Endothelial cell of umbilical vein (primary cell): ENCODE data around the gene OLFML2B. TPM values are rescaled to one million over a fixed set of nuclear protein-coding genes. Genes with fewer than 3 reads are reported as not detected.

Experiments
- BruUV-seq: library from RNA; stranded (reverse); fragments of 400-500 nt; replicated peaks from 2 replicates; lab custom pipeline; 2021; lab: Mats Ljungman, UMichigan
- CTCF ChIA-PET: fragments of 300-600, 350-600 bp; sonication (Branson Sonifier 250); formaldehyde crosslinking; loops from one replicate; lab custom pipeline; 2021; ENCODE audit warnings: antibody characterized with exemption, inconsistent platforms; lab: Charles Lee
- POLR2A ChIA-PET: fragments of 300-600, 350-600 bp; sonication (Branson Sonifier 250); formaldehyde crosslinking; loops from one replicate; lab custom pipeline; 2021; ENCODE audit warnings: antibody characterized with exemption, inconsistent platforms; lab: Charles Lee
- DNase-seq: peaks from one replicate; pipeline ENCODE4 v3.0.0-alpha.2; 2011; ENCODE audit warnings: low read depth, low spot score
- FAIRE-seq: peaks from 2 replicates; lab custom pipeline; 2011; peaks lifted over from hg19 to GRCh38; lab: Jason Lieb, UNC
- H2AFZ ChIP-seq: 2 replicates; pipeline ENCODE4 v1.6.0; 2012; ENCODE audit warnings: low read depth, low read length, control low read depth, inconsistent platforms
- H3K27ac ChIP-seq: 2 replicates; pipeline ENCODE4 v1.5.1; 2011; ENCODE audit warnings: low read depth, mild to moderate bottlenecking, control low read depth, low read length, moderate library complexity; ENCODE audit not compliant: insufficient read depth
- H3K27me3 ChIP-seq, 2 experiments: 2 replicates each; pipeline versions ENCODE4 v1.6.0 to v1.6.1; 2011; ENCODE audit warnings: low read length in 2 of 2, mixed read lengths in 1 of 2; ENCODE audit not compliant: control insufficient read depth in 2 of 2, insufficient read depth in 2 of 2
- H3K36me3 ChIP-seq, 2 experiments: 2 replicates in 1 of 2; 3 replicates in 1 of 2; pipeline ENCODE4 v1.5.1; 2011; ENCODE audit warnings: low read length in 2 of 2, mild to moderate bottlenecking in 1 of 2, moderate library complexity in 1 of 2; ENCODE audit not compliant: control insufficient read depth in 2 of 2, insufficient read depth in 2 of 2; ENCODE audit errors: extremely low read depth in 1 of 2
- H3K4me1 ChIP-seq: 3 replicates; pipeline ENCODE4 v1.5.1; 2011; ENCODE audit warnings: mild to moderate bottlenecking, low read length; ENCODE audit not compliant: control insufficient read depth, insufficient read depth; ENCODE audit errors: extremely low read depth
- H3K4me2 ChIP-seq: 2 replicates; pipeline ENCODE4 v1.6.1; 2011; ENCODE audit warnings: low read length, control low read depth, mixed read lengths; ENCODE audit not compliant: insufficient read depth
- H3K4me3 ChIP-seq, 3 experiments: fragments of 200-600 bp in 1 of 3; sonication (generic), shearing (Covaris generic) in 1 of 3; replicated peaks in 1 of 3; 2 replicates each; pipeline ENCODE4 v1.5.1; 2011 to 2016; ENCODE audit warnings: control low read depth in 3 of 3, low read length in 3 of 3, mild to moderate bottlenecking in 2 of 3, inconsistent platforms in 1 of 3, low read depth in 1 of 3, moderate library complexity in 1 of 3; ENCODE audit not compliant: insufficient read depth in 1 of 3
- H3K79me2 ChIP-seq: 2 replicates; pipeline ENCODE4 v1.6.0; 2012; ENCODE audit warnings: low read length, inconsistent platforms; ENCODE audit not compliant: control insufficient read depth, insufficient read depth
- H3K9ac ChIP-seq: replicated peaks from 2 replicates; pipeline ENCODE3; 2011; ENCODE audit warnings: low read length, control low read depth; ENCODE audit not compliant: insufficient read depth; ENCODE audit errors: extremely low read depth
- H3K9me1 ChIP-seq: replicated peaks from 3 replicates; pipeline ENCODE4 v1.6.0; 2011; ENCODE audit warnings: mild to moderate bottlenecking, low read length; ENCODE audit not compliant: control insufficient read depth, insufficient read depth; ENCODE audit errors: extremely low read depth
- H3K9me3 ChIP-seq: replicated peaks from 2 replicates; pipeline ENCODE4 v1.5.1; 2012; ENCODE audit warnings: low read length, inconsistent platforms; ENCODE audit not compliant: control insufficient read depth, insufficient read depth
- H4K20me1 ChIP-seq: replicated peaks from 2 replicates; pipeline ENCODE3; 2011; ENCODE audit warnings: mild to moderate bottlenecking, low read length; ENCODE audit not compliant: control insufficient read depth, insufficient read depth; ENCODE audit errors: extremely low read depth
- CTCF ChIP-seq, 2 donors: IDR thresholded peaks; 1 replicate in 1 of 2; 2 replicates in 1 of 2; pipeline ENCODE4 v1.5.1; 2011; ENCODE audit warnings: low read length in 2 of 2, mild to moderate bottlenecking in 2 of 2, moderate library complexity in 2 of 2, control low read depth in 1 of 2, inconsistent platforms in 1 of 2, low read depth in 1 of 2; ENCODE audit not compliant: insufficient read depth in 1 of 2; ENCODE audit errors: extremely low read depth in 1 of 2
- EZH2 ChIP-seq: IDR thresholded peaks from 2 replicates; pipeline ENCODE4 v1.6.1; 2012; ENCODE audit warnings: borderline replicate concordance, low read depth, mild to moderate bottlenecking, moderate library complexity, low read length, inconsistent platforms; ENCODE audit not compliant: severe bottlenecking
- FOS ChIP-seq: IDR thresholded peaks from 2 replicates; pipeline ENCODE4 v1.6.1; 2011; ENCODE audit warnings: mild to moderate bottlenecking, low read length, moderate library complexity, borderline replicate concordance; ENCODE audit not compliant: insufficient read depth
- GATA2 ChIP-seq: IDR thresholded peaks from 2 replicates; pipeline ENCODE4 v1.7.0; 2011; ENCODE audit warnings: low read depth, mild to moderate bottlenecking, moderate library complexity, mixed read lengths, low read length; ENCODE audit not compliant: insufficient read length, insufficient read depth
- JUN ChIP-seq: IDR thresholded peaks from 2 replicates; pipeline ENCODE4 v1.6.1; 2011; ENCODE audit warnings: borderline replicate concordance, low read depth; ENCODE audit not compliant: insufficient read length, insufficient read depth
- MAX ChIP-seq: IDR thresholded peaks from 2 replicates; pipeline ENCODE4 v1.6.1; 2011; ENCODE audit not compliant: insufficient read depth, insufficient read length
- MYC ChIP-seq: IDR thresholded peaks from one replicate; pipeline ENCODE4 v1.6.1; 2011; ENCODE audit warnings: mild to moderate bottlenecking, low read depth, low read length
- POLR2A ChIP-seq: IDR thresholded peaks from 2 replicates; pipeline ENCODE4 v1.6.1; 2012; ENCODE audit warnings: low read depth, mild to moderate bottlenecking, control low read depth, low read length
- POLR2AphosphoS5 ChIP-seq: IDR thresholded peaks from 2 replicates; pipeline ENCODE4 v1.6.1; 2012; ENCODE audit warnings: low read depth, mild to moderate bottlenecking, control low read depth, low read length, moderate library complexity; ENCODE audit not compliant: insufficient read depth
- dilution Hi-C: fragments of 300-500 bp; cut with MboI; formaldehyde crosslinking; loops from one replicate; pipeline ENCODE4 v1.15.0; 2019; ENCODE audit warnings: low sequenced_read_pairs; ENCODE audit not compliant: extremely low pct_ligation_motif_present
- intact Hi-C: fragments of 100-400 bp; cut with micrococcal nuclease; formaldehyde crosslinking; loops from one replicate; pipeline ENCODE4 v1.10.0; 2022
- polyA plus RNA-seq, 4 experiments: library from polyadenylated mRNA; depleted of rRNA in 3 of 4; stranded (reverse) in 3 of 4; unstranded in 1 of 4; fragments of >200 nt; gene quantifications; 2 replicates each; pipeline versions ENCODE4 v1.2.1 to v1.2.3, GENCODE V29; 2011 to 2012; ENCODE audit warnings: missing spikeins in 1 of 4
- total RNA-seq: library from RNA; stranded (reverse); gene quantifications from 2 replicates; pipeline ENCODE4 v1.2.3, GENCODE V29; 2021

Gene OLFML2B
- total and polyA plus RNA-seq, 2 donors (not counting 3 experiments of a cell fraction or from before 2014, with no cell fraction given), result 0.58 to 0.62 TPM

GRCh38 chr1:162035241-162035640 lies 11.6 kb upstream of the OLFML2B start:
- H3K9me1 ChIP-seq, result no peaks in the 10 kb centered on the region
- no peak overlapping the region for H3K4me3 ChIP-seq
- no peaks in the 10 kb centered on the region for H4K20me1 ChIP-seq
- no peak overlapping the region for H3K4me2 ChIP-seq
- TF ChIP-seq MAX (peak; percentile 60), JUN (no peak), MYC (peak; percentile 12)
- dilution Hi-C loops (no loop called here), intact Hi-C loops (loop anchor here (10.0 kb wide), 1 partner anchor 270 kb away; the partner anchor contains the start of gene ATF6)
- no peaks in the 10 kb centered on the region for H3K36me3 ChIP-seq
- no peaks in the 10 kb centered on the region for H3K9me3 ChIP-seq
- peaks cover 6% of the 10 kb centered on the region for H3K4me1 ChIP-seq
- peaks cover 0 to 13% of the 10 kb centered on the region in 2 experiments for H3K27me3 ChIP-seq
- no peaks in the 10 kb centered on the region for H3K79me2 ChIP-seq
- DNase-seq, result peak; percentile 60
- peak; percentile 65 for FAIRE-seq
- ChIA-PET CTCF (interaction anchor here (1.0 to 9.5 kb wide), 6 partner anchors 12 to 286 kb away, joined by 3 to 754 read pairs (median 8); partner anchors contain the start of genes DUSP12 and OLFML2B), POLR2A (interaction anchor here (0.6 kb wide), 1 partner anchor 264 kb away, joined by 3 read pairs; no protein-coding TSS in a partner anchor)
- H3K9ac ChIP-seq, result no peak overlapping the region
- BruUV-seq, result no TSS peak
- no peak overlapping the region for H2AFZ ChIP-seq
- no peak overlapping the region for H3K27ac ChIP-seq

GRCh38 chr1:162033428-162033827 lies 9.8 kb upstream of the OLFML2B start:
- no peak for TF ChIP-seq MYC
- TF ChIP-seq POLR2AphosphoS5, result no peak
- TF ChIP-seq JUN, result no peak
- TF ChIP-seq FOS, result no peak
- no peak for TF ChIP-seq CTCF (IDR thresholded peaks at IDR 0.05; ENCODE audit: extremely low read depth in 1 of 2, insufficient read depth in 1 of 2, low read depth in 1 of 2, low read length in 2 of 2)
- no peak for TF ChIP-seq POLR2A
- no peak for TF ChIP-seq MAX
- no peak for TF ChIP-seq GATA2
- no peak for TF ChIP-seq EZH2
- dilution Hi-C loops, result no loop called here
- peaks cover 6% of the 10 kb centered on the region for H3K4me1 ChIP-seq
- CTCF ChIA-PET, result interaction anchor here (9.5 kb wide), 1 partner anchor 240 kb away, joined by 754 read pairs; no protein-coding TSS in a partner anchor
- peaks cover 0 to 11% of the 10 kb centered on the region in 2 experiments for H3K27me3 ChIP-seq
- no peak for DNase-seq
- H4K20me1 ChIP-seq, result no peaks in the 10 kb centered on the region
- no TSS peak for BruUV-seq
- no peaks in the 10 kb centered on the region for H3K9me3 ChIP-seq
- H3K27ac ChIP-seq, result no peak overlapping the region
- no peak overlapping the region for H3K4me2 ChIP-seq
- H2AFZ ChIP-seq, result no peak overlapping the region
- no peak overlapping the region for H3K9ac ChIP-seq
- no peaks in the 10 kb centered on the region for H3K79me2 ChIP-seq
- H3K36me3 ChIP-seq, result no peaks in the 10 kb centered on the region
- POLR2A ChIA-PET, result no interaction called here
- H3K4me3 ChIP-seq, result no peak overlapping the region
- intact Hi-C loops, result loop anchor here (10.0 kb wide), 1 partner anchor 269 kb away; the partner anchor contains the start of gene ATF6
- H3K9me1 ChIP-seq, result no peaks in the 10 kb centered on the region
- FAIRE-seq, result no peak
